Measurements from ENCODE around the gene SPACA7.
"Not testable (repeated sequence)": the region's sequence is repeated elsewhere in the genome, so short reads cannot be mapped to it uniquely, and the experiment has no call there.

The SPACA7 gene

DNA sequence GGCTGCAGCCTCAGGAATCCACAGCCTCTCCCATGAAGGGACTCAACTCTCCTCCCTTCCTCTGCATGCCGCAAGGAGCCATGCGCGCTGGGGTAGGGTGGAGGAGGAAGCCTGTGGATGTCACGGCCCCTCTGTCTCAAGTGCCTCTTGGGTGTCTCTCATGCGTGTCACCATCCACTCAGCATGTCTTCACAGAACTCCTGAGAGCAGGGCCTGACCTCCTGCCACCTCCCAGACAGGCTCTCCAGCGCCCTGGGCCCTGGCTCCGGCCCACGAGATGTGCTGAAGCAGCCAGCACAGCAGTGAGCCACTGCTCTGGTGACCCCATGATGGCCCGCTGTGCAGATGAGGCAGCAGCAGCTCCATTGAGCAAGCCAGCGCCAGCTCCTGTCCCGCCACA, 25.9 kb upstream of the SPACA7 start:
- no peak for DNase-seq (ENCODE audit: low read depth)

DNA sequence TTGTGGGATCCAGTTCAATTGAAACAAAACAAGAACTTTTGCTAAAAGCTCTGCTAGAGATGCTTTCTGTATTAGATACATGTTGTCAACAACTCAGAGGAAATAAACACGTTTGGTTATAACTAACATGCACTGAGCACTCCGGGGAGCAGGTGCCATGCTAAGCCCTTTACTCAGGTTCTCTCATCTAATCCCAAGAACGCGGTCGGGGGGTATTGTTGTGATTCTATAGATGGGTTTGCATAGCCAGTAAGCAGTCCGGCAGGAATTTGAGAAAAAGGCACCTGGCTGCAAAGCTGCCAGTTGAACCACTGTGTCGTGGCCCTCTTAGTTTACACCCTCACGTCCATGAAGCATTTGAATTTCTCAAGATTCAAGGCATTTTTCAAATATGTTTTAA, 24.3 kb upstream of the SPACA7 start:
- DNase-seq (ENCODE audit: low read depth), result no peak

DNA sequence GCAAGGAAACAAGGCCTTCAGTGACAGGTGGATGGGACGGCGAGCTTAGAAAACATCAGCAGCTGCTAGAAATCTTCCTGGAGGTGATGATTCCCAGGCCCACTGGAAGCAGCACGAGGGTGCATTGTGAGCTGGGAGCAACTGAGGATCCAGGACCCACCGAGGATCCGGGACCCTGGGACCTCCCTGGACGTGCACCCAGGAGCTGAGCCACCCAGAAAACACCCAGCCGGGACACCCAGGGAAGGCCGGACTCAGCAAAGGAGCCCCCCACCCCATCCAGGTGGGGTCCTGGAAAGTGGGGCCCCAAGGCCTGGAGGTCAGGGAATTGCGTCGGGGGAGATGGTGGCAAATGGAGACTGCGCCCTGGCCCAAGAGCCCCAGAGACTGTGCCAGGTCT, 22.3 kb upstream of the SPACA7 start:
- DNase-seq (ENCODE audit: low read depth), result no peak

DNA sequence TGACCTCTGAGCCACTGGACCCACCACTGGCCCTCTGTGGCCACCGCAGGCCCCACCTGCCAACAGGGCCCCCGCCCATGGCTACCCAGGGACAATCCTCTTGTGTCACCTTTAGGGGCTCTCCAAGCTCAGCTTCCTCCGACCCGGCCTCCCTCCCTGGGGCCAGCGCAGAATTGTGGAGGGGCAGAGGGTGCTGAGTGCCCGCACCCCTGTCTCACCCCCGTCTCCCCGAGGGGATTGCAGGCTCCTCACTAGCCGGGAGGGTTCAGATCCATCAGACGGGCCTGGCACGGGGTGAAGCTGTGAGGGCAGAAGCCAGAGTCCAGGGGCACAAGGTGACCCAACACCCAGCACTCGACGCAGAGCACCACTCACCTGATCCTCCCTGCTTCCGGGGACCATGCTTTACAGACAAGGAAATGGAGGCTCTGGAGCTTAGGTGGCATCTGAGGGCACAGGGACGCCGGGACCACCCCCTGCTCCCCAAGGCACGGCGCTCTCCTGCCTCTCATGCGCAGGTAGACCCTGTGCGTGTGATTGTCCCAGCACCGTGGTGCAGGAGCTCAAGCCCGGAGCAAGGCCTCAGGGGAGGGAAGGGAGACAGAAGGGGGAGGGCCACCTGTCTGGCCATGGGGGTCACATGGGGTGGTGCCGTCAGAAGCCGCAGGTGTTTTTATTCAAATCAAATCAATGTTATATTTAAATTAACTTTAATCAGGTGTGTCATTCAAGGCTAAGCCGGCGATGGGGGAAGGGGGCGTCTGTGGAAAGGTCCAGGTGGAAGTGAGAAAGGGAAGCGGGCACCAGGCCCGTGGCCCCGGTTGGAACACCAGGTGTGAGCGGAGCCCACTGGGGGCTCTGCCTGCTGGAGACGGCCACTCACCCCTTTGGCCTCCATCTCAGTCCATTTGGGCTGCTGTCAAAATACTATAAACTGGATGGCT, 21.6 kb upstream of the SPACA7 start:
- no peak for DNase-seq (ENCODE audit: low read depth)

GRCh38 chr13:112355274-112355838, 20.8 kb upstream of the SPACA7 start:
- no peak for DNase-seq (ENCODE audit: low read depth)

- DNase-seq (ENCODE audit: low read depth), result no peak
Observed at GRCh38 chr13:112356190-112356589, 20.0 kb upstream of the SPACA7 start.

- no peak for DNase-seq (ENCODE audit: low read depth)
Observed at GRCh38 chr13:112358156-112358555, 18.0 kb upstream of the SPACA7 start.

GRCh38 chr13:112362021-112362420, 14.1 kb upstream of the SPACA7 start:
- DNase-seq (ENCODE audit: low read depth), result no peak

DNA sequence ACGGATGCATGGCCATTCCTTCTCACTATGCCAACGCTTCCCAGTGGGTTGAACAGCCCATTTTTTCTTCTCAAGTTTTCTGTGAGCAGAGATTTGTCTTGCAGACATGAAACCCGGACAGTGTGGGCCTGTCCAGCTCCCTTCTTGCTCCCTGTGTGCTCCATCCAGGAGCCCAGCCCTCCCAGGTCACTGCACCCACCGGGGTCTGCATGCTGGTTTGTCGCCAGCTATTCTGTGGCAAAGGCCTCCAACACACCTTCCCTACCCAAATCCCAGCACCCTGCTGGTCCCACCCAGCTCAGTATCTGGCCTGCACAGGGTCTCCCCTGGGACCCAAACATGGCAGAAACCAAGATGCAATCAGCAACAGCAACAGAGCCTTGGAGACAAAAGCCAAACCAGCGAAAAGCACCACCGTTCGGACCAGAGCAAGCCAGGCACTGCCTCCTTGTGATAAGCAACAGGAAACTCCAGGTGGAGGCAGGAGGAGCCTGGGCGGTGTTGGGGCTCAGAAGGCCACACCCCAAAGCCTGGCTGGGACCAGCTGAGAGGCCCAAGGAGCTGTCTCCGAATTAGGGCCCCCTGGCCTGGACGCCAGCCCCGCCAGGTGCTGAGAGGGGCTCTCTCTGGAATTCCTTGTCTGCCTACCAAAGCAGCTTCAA, 12.2 kb upstream of the SPACA7 start:
- DNase-seq (ENCODE audit: low read depth), result no peak

DNA sequence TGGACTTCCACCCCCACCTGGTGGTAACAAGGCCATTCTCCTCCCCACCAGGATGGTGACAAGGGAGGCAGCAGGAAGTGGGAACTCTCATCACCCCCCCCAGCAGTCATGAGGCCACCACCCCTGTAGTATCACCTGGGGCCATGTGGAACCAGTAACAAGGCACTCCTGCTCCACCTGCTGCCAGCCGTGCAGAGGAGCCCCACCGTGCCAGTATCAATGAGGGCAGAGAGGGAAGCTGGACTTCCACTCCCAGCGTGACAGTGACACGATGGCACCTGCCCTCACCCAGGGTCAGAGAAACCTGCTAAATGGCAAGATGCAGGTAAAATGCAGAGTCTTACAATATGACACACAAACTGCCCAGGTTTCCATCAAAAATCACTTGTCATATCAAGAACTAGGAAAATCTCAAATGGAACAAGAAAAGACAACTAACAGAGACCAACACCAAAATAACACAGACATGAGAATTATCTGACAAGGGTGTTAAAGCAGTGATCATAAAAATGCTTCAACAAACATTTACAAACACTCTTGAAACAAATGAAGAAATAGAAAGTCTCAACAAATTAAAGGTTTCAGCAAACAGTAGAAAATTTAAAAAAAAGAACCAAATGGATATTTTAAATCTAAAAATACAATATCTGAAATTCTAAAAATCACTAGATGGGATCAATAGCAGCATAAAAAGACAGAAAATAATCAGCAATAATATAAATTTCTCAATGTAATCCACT, 9.1 kb upstream of the SPACA7 start:
- no peak for DNase-seq (ENCODE audit: low read depth)

GRCh38 chr13:112368883-112369282, 7.3 kb upstream of the SPACA7 start:
- no peak for DNase-seq (ENCODE audit: low read depth)

DNA sequence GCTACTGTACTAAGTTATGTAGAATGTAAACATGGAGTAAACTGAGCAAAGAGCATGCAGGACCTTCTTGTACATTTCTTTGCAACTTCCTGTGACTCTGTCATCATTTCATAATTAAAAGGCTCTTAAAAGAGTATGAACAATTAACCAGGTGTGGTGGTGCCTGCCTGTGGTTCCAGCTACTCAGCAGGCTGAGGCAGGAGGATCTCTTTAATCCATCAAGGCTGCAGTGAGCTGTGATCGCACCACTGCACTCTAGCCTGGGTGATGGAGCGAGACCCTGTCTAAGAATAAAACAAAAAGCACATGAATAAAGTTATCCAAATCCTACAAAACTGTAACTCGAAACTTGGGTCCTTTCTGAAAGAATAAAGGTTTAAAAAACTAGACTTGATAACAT, 5.8 kb upstream of the SPACA7 start:
- no peak for DNase-seq (ENCODE audit: low read depth)

DNA sequence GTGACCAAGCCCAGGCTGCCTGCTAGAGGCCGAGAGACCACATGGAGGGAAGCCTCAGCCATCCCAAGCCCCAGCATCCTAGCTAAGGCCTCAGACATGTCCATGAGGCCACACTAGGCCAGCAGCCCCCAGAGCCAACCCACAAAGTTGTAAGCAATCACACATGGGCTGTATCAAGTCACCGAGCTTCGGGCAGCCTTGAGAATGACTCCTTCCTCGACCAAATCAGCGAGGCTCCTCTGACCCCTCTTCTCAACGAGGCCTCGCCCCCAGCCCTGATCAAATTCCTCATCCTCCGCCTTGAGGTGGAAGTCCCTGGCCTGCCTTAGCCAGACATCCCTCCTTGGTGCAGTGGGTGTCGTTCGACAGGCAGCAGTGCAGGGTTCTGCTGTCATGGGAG, 1.9 kb upstream of the SPACA7 start:
- no peak for DNase-seq (ENCODE audit: low read depth)

- DNase-seq (ENCODE audit: low read depth), result no peak
Observed at GRCh38 chr13:112391746-112392145, 15.6 kb downstream of the SPACA7 start.

GRCh38 chr13:112392719-112393118, 16.6 kb downstream of the SPACA7 start:
- no peak for DNase-seq (ENCODE audit: low read depth)

DNA sequence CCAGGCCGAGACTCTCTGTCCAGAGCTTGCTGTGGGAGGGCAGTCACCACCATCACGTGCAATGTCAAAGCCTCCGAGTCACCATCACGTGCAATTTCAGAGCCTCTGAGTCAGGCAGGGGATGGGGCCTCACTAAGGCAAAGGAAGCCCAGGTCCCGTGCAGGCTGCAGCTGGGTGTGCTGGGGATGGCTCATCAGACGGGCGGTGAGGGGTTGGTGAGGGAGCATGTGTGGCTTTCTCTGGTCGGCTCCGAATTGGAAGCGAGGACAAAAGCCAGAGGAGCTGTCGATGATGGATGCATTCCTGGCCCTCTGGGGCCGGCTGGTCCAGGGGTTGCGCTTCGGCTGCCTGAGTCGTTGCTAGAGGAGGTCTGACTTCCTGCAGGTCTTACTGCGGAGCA, 18.9 kb downstream of the SPACA7 start:
- DNase-seq (ENCODE audit: low read depth), result peak; percentile 26

DNA sequence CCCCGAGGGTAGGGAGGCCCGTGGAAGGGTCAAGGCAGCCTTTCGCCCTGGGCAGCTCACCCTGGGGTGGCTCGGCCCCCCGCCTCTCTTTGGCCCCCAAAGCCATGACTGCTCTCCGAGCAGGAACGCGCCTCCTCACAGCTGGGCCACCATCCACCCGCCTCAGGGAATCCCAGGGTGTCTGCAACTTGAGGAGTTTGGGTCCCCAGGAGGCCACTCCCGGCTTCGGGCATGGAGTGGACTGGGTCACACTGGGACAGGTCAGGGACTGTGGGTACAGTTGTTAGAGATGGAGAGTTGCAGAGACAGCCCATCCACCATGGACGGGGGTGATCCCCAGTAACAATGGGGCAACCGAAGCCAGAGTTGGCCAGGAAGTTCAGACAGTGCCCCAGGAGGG, 19.8 kb downstream of the SPACA7 start:
- not testable (repeated sequence) for DNase-seq (ENCODE audit: low read depth)

DNA sequence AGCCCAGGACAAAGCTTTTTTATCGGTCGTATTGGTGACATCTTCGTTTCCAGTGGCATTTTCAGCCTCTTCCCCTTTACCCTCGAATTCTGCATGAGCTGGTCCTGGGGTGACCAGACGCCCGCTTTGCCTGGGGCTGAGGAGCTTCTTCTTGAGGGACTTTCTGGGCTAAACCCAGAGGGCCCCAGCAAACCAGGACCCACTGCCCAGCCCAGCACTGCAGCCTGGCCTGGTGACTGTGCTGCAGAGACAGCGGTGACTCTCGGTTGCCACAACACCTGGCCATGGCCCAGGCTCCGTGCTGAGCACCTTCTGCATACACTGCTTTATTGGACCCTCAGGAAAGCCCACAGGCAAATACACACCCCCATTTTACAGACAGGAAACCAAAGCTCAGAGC, 21.0 kb downstream of the SPACA7 start:
- no peak for DNase-seq (ENCODE audit: low read depth)

- not testable (repeated sequence) for DNase-seq (ENCODE audit: low read depth)
Observed at GRCh38 chr13:112398347-112398746, 22.2 kb downstream of the SPACA7 start.

- not testable (repeated sequence) for DNase-seq (ENCODE audit: low read depth)
Observed at GRCh38 chr13:112409828-112410227, 33.7 kb downstream of the SPACA7 start.

- no peak for DNase-seq (ENCODE audit: low read depth)
Observed at GRCh38 chr13:112416647-112417046, 40.5 kb downstream of the SPACA7 start.

DNA sequence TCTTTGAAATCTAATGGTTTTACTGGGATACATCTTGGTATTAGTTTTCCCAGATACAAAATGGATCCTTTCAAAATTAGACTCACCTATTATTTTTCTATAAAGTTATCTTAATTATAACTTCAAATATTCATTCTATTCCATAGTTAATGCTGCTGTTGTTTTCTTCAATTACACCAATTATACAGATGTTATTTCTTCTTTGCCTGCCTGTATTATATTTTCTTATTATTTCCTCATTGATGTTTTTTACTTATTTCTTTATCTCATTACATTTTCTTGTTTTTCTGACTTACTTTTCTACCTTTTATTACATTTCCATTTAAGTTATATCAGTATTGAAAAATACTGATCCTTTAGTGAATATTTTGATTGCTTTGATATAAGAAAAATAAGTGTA, 40.9 kb downstream of the SPACA7 start:
- no peak for DNase-seq (ENCODE audit: low read depth)

All from ELR (cell line).